Left ventricle myocardium inferior (tissue), 1 donor: ENCODE data around the gene GOLGA6D. TPM values are rescaled to one million over a fixed set of nuclear protein-coding genes. Genes with fewer than 3 reads are reported as not detected.
"Not testable (repeated sequence)": the region's sequence is repeated elsewhere in the genome, so short reads cannot be mapped to it uniquely, and the experiment has no call there.

ENCODE experiments used
- DNase-seq: peaks from one replicate; pipeline ENCODE4 v3.0.0-alpha.2; 2020
- H3K27ac ChIP-seq: fragments of 200-600 bp; replicated peaks from 2 replicates; pipeline ENCODE4 v1.8.0; 2021
- H3K27me3 ChIP-seq: fragments of 200-600 bp; 2 replicates; pipeline ENCODE4 v1.8.0; 2021; ENCODE audit warnings: low read depth
- H3K36me3 ChIP-seq: fragments of 200-600 bp; 2 replicates; pipeline ENCODE4 v1.8.0; 2021
- H3K4me1 ChIP-seq: fragments of 200-600 bp; 2 replicates; pipeline ENCODE4 v1.8.0; 2021
- H3K4me3 ChIP-seq: fragments of 200-600 bp; 2 replicates; pipeline ENCODE4 v1.8.0; 2021; ENCODE audit warnings: mild to moderate bottlenecking, moderate library complexity
- H3K9me3 ChIP-seq: fragments of 200-600 bp; replicated peaks from 2 replicates; pipeline ENCODE4 v1.8.0; 2021
- intact Hi-C: fragments of 100-400 bp; cut with micrococcal nuclease; formaldehyde crosslinking; loops from one replicate; pipeline ENCODE4 v1.11.0; 2022
- total RNA-seq: library from RNA; stranded (reverse); fragmentation: NEBNext Ultra II Directional; extraction: Animal tissue kit (Norgen Biotek cat#: 25700); gene quantifications from one replicate; pipeline ENCODE4 v1.2.1, GENCODE V29; 2021
- TF ChIP-seq, protein P1 (sequence below): fragments of 200-600 bp; IDR thresholded peaks from 2 replicates; pipeline ENCODE4 v1.8.0; 2021; ENCODE audit warnings: antibody characterized with exemption, mild to moderate bottlenecking, borderline replicate concordance
- donor health status: DM: no; HTN: yes; CAD: no; lungs with severe emphysema.

GOLGA6D gene
- total RNA-seq, 1 donor from 2014 or later, result not detected

DNA sequence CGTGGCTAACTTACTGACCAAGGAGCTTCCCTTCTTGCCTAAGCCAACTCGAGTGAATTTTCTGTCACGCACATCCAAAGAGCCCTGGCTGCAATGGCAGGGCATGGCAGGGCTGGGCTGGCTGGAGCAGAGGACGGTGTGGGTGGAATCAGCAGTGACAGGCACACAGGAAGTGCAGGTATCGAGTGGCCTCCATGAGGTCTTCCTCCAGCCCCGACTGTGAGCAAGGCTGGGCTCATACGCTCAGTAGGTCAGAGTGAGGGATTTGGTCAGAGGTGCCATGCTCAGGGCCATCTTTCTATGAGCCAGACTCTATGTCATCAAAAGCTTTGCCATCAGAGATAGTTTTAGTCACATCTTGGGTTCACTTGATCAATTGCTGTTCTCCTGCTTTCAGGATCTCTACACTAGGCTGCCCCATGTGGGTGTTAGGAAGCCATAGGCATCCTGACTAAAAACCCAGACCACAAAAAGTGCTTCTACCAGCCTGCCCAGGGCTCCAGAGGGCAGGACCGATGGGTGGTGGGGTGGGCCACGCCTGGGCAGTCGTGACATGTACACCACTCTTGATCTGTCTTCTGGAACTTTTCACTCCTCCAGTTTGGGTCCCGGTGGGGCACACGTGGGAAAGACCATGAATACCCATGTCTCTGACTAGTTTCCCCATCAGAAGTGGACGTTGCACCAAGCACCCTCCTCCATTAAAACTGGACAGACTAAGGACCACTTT lies 30.6 kb downstream of the GOLGA6D start:
- DNase-seq, result no peak
- intact Hi-C loops, result no loop called here

DNA sequence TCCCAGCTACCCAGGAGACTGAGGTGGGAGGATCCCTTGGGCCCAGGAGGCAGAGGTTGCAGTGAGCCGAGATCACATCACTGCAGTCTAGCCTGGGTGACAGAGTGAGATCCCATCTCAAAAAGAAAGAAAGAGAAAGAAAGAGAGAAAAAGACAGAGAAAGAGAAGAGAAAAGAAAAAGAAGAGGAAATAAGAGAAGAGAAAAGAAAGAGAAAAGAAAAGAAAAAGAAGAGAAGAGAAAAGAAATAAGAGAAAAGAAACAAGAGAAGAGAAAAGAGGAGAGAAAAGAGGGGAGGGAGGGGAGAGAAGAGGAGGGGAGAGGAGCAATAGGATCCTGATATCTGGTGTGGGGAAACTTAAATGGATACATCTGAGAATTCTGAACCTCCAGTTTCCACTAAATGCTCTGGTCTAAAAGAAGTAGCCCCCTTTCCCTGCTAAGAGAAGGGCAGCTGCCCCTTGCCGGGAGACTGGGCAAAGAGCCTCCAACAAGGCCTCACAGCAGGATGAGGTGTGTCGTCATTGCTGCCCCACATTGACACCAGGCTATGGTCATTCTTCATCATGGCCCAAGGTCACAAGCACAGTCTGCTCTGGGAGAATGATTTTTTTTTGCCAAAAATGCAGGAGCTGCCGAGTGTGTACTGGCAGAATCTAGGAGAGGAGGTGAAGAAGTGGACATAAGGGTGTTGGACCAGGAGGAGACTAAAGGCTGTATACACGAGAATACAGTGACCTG lies 32.1 kb downstream of the GOLGA6D start:
- H3K27ac ChIP-seq, result no peak overlapping the region
- H3K9me3 ChIP-seq, result no peaks in the 10 kb centered on the region
- H3K4me3 ChIP-seq, result no peak overlapping the region
- TF ChIP-seq, protein P1, sequence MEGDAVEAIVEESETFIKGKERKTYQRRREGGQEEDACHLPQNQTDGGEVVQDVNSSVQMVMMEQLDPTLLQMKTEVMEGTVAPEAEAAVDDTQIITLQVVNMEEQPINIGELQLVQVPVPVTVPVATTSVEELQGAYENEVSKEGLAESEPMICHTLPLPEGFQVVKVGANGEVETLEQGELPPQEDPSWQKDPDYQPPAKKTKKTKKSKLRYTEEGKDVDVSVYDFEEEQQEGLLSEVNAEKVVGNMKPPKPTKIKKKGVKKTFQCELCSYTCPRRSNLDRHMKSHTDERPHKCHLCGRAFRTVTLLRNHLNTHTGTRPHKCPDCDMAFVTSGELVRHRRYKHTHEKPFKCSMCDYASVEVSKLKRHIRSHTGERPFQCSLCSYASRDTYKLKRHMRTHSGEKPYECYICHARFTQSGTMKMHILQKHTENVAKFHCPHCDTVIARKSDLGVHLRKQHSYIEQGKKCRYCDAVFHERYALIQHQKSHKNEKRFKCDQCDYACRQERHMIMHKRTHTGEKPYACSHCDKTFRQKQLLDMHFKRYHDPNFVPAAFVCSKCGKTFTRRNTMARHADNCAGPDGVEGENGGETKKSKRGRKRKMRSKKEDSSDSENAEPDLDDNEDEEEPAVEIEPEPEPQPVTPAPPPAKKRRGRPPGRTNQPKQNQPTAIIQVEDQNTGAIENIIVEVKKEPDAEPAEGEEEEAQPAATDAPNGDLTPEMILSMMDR, result no peak
- intact Hi-C loops, result no loop called here
- peaks cover 15% of the 10 kb centered on the region for H3K27me3 ChIP-seq
- H3K4me1 ChIP-seq, result no peaks in the 10 kb centered on the region
- no peak for DNase-seq
- H3K36me3 ChIP-seq, result no peaks in the 10 kb centered on the region

More for the DNA sequence above, 30.6 kb downstream of the GOLGA6D start:
- H3K9me3 ChIP-seq, result no peaks in the 10 kb centered on the region
- TF ChIP-seq, protein P1, result no peak
- no peaks in the 10 kb centered on the region for H3K36me3 ChIP-seq
- H3K4me3 ChIP-seq, result no peak overlapping the region
- no peak overlapping the region for H3K27ac ChIP-seq
- H3K27me3 ChIP-seq, result peaks cover 29% of the 10 kb centered on the region
- H3K4me1 ChIP-seq, result no peaks in the 10 kb centered on the region

DNA sequence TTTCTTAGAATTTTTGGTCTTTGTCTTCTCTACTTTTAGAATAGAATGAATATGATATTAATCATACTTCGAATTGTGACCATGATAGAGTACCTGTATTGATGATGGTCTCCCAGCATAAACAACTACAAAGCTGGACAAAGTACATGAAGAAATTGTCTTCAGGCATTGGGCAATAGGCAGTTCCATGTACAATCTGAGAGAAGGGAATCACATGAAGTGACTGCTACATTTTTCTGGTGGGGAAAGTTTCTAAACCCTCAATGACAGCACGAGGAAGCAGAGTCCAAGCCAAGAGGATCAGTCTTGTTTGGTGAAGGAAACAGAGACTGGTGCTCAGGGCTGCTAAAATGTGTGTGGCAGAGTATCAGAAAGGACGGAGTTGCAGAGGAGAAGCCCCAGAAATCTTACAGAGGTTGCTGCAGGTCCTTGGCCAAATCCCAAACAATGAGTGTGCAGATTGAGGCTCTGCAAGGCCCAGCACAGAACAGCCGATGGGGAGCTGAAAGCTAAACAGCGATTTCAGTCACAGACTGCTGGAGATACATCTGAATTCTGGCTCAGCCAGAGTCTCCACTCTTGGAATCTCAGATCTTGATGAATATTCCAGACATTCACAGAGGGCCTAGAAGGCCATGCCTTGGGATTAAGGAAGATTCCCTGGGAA lies 36.7 kb downstream of the GOLGA6D start:
- H3K9me3 ChIP-seq, H3K27ac ChIP-seq, DNase-seq, H3K36me3 ChIP-seq, H3K4me1 ChIP-seq, H3K4me3 ChIP-seq, H3K27me3 ChIP-seq, intact Hi-C loops: not testable (repeated sequence)

DNA sequence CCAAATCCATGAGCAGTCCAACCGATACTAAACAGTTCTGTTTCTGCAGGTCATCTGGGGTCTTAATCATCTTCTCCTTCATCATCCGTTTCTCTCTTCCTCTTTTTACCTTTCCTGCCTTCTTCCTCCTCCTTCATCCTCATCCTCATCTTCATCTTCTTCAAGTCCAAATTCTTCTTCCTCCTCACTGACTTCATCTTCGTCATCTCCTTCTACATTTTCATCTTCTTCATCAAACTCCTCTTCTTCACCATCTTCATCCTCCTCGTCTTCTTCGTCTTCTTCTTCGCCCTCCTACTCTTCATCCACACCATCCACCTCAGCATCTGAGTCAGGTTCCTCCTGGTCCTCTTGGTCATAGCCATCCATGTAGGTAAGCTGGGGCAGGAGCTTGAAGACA lies 39.1 kb downstream of the GOLGA6D start:
- TF ChIP-seq, protein P1, result no peak
- intact Hi-C loops, result no loop called here
- DNase-seq, result no peak
- no peaks in the 10 kb centered on the region for H3K4me1 ChIP-seq
- H3K27ac ChIP-seq, result no peak overlapping the region
- no peaks in the 10 kb centered on the region for H3K36me3 ChIP-seq
- H3K9me3 ChIP-seq, result no peaks in the 10 kb centered on the region
- no peak overlapping the region for H3K4me3 ChIP-seq
- H3K27me3 ChIP-seq, result no peaks in the 10 kb centered on the region

DNA sequence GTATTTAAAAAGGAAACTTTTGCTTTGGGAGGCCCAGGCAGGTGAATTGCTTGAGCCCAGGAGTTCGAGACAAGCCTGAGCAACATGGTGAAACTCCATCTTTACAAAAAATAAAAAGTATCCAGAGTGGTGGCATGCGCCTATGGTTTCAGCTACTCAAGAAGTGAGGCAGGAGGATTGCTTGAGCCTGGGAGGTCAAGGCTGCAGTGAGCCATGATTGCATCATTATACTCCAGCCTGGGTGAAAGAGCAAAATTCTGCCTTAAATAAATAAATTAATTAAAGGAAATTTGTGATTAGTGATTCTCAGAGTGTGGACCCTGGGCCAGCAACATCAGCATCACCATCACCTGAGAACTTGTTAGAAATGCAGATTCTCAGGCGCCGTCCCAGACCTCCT lies 43.3 kb downstream of the GOLGA6D start:
- Histone ChIP-seq H3K4me1 (no peaks in the 10 kb centered on the region), H3K9me3 (no peaks in the 10 kb centered on the region), H3K36me3 (no peaks in the 10 kb centered on the region), H3K4me3 (no peak overlapping the region), H3K27ac (no peak overlapping the region), H3K27me3 (no peaks in the 10 kb centered on the region)
- intact Hi-C loops, result no loop called here
- DNase-seq, result no peak
- TF ChIP-seq, protein P1, result no peak
